WTC11 (cell line): ENCODE data around the gene DACT1. TPM values are rescaled to one million over a fixed set of nuclear protein-coding genes. Genes with fewer than 3 reads are reported as not detected.

Experiments
- ATAC-seq: fragments of 200-7000 bp; cut with Tn5 transposase; 2 replicates; pipeline ENCODE4 v1.10.0; 2021; ENCODE audit warnings: mild to moderate bottlenecking, moderate library complexity
- CTCF ChIA-PET: fragments of 300-600 bp; sonication (Branson Sonifier 250); formaldehyde crosslinking; loops from one replicate; lab custom pipeline; 2021; ENCODE audit warnings: antibody characterized with exemption; lab: Charles Lee
- POLR2A ChIA-PET: fragments of 350-600 bp; sonication (Branson Sonifier 250); formaldehyde crosslinking; loops from one replicate; lab custom pipeline; 2021; ENCODE audit warnings: antibody characterized with exemption; lab: Charles Lee
- DNase-seq: peaks from one replicate; pipeline ENCODE4 v3.0.0; 2021; ENCODE audit warnings: low spot score
- H3K27ac Mint-ChIP-seq: 2 replicates; pipeline ENCODE4 v1.8.0; 2021; ENCODE audit warnings: mixed read lengths
- H3K27me3 Mint-ChIP-seq: 2 replicates; pipeline ENCODE4 v1.8.0; 2021; ENCODE audit warnings: low read depth, mild to moderate bottlenecking, moderate library complexity, mixed read lengths
- H3K36me3 Mint-ChIP-seq: 2 replicates; pipeline ENCODE4 v1.8.0; 2021; ENCODE audit warnings: mixed read lengths
- H3K4me1 Mint-ChIP-seq: 2 replicates; pipeline ENCODE4 v1.8.0; 2022; ENCODE audit warnings: mixed read lengths
- H3K4me3 Mint-ChIP-seq: 2 replicates; pipeline ENCODE4 v1.8.0; 2021; ENCODE audit warnings: mild to moderate bottlenecking, moderate library complexity, mixed read lengths
- H3K9me3 Mint-ChIP-seq: 2 replicates; pipeline ENCODE4 v1.8.0; 2021; ENCODE audit warnings: mixed read lengths
- ATF3 ChIP-seq: sonication (generic); formaldehyde crosslinking; conservative IDR thresholded peaks from 2 replicates; pipeline ENCODE4 v1.8.1; 2022; ENCODE audit warnings: mild to moderate bottlenecking, missing genetic modification reagents
- ERG ChIP-seq: fragments of 250-450 bp; sonication (Bioruptor Pico); IDR thresholded peaks from 2 replicates; pipeline ENCODE4 v1.8.0; 2021; ENCODE audit warnings: mild to moderate bottlenecking
- ETV6 ChIP-seq: sonication (generic); formaldehyde crosslinking; IDR thresholded peaks from 2 replicates; pipeline ENCODE4 v1.8.1; 2022; ENCODE audit warnings: mild to moderate bottlenecking, missing genetic modification reagents
- FOXJ3 ChIP-seq: sonication (generic); formaldehyde crosslinking; IDR thresholded peaks from 2 replicates; pipeline ENCODE4 v1.9.0; 2021; ENCODE audit warnings: missing genetic modification reagents, mild to moderate bottlenecking, borderline replicate concordance
- GABPB1 ChIP-seq: sonication (generic); formaldehyde crosslinking; IDR thresholded peaks from 2 replicates; pipeline ENCODE4 v1.8.1; 2023; ENCODE audit warnings: mild to moderate bottlenecking, missing genetic modification reagents
- IRF1 ChIP-seq: sonication (generic); formaldehyde crosslinking; IDR thresholded peaks from 2 replicates; pipeline ENCODE4 v1.8.0; 2023; ENCODE audit warnings: missing genetic modification reagents
- IRF2 ChIP-seq: sonication (generic); formaldehyde crosslinking; IDR thresholded peaks from 2 replicates; pipeline ENCODE4 v1.8.0; 2022; ENCODE audit warnings: low read depth, missing genetic modification reagents, borderline replicate concordance
- NFE2L1 ChIP-seq: sonication (generic); formaldehyde crosslinking; IDR thresholded peaks from 2 replicates; pipeline ENCODE4 v1.8.1; 2023; ENCODE audit warnings: missing genetic modification reagents
- NR2C2 ChIP-seq: sonication (generic); formaldehyde crosslinking; IDR thresholded peaks from 2 replicates; pipeline ENCODE4 v1.8.0; 2022; ENCODE audit warnings: mild to moderate bottlenecking, missing genetic modification reagents
- PRDM15 ChIP-seq: sonication (generic); formaldehyde crosslinking; IDR thresholded peaks from 2 replicates; pipeline ENCODE4 v1.8.0; 2022; ENCODE audit warnings: missing genetic modification reagents
- TCF7 ChIP-seq: sonication (generic); formaldehyde crosslinking; IDR thresholded peaks from 2 replicates; pipeline ENCODE4 v1.8.0; 2022; ENCODE audit warnings: mild to moderate bottlenecking, low read depth, missing genetic modification reagents, moderate library complexity
- USF1 ChIP-seq: sonication (generic); formaldehyde crosslinking; IDR thresholded peaks from 2 replicates; pipeline ENCODE4 v1.8.0; 2022; ENCODE audit warnings: mild to moderate bottlenecking, missing genetic modification reagents
- ZBTB43 ChIP-seq: sonication (generic); formaldehyde crosslinking; IDR thresholded peaks from 2 replicates; pipeline ENCODE4 v1.8.1; 2023; ENCODE audit warnings: mild to moderate bottlenecking, missing genetic modification reagents
- ZNF281 ChIP-seq: sonication (generic); formaldehyde crosslinking; IDR thresholded peaks from 2 replicates; pipeline ENCODE4 v1.8.0; 2023; ENCODE audit warnings: mild to moderate bottlenecking, missing genetic modification reagents
- ZNF416 ChIP-seq: fragments of 250-450 bp; sonication (Bioruptor Pico); IDR thresholded peaks from 2 replicates; pipeline ENCODE4 v1.9.0; 2021; ENCODE audit warnings: mild to moderate bottlenecking, inconsistent platforms
- ZSCAN18 ChIP-seq: fragments of 250-450 bp; sonication (Bioruptor Pico); IDR thresholded peaks from 2 replicates; pipeline ENCODE4 v2.1.2; 2022; ENCODE audit warnings: mild to moderate bottlenecking, moderate library complexity
- total RNA-seq: library from RNA; stranded (reverse); gene quantifications from 3 replicates; pipeline ENCODE4 v1.2.3, GENCODE V29; 2021

The DACT1 gene
- total RNA-seq, 1 experiment from 2014 or later = 21.2 TPM

- ChIA-PET CTCF (no interaction called here), POLR2A (no interaction called here)
- no peak overlapping the region for H3K27ac Mint-ChIP-seq
- H3K4me1 Mint-ChIP-seq = no peaks in the 10 kb centered on the region
- H3K36me3 Mint-ChIP-seq = no peaks in the 10 kb centered on the region
- no peak overlapping the region for H3K4me3 Mint-ChIP-seq
- ATAC-seq (no peak), DNase-seq (no peak)
- H3K9me3 Mint-ChIP-seq = peaks cover 1% of the 10 kb centered on the region; the same call in 1 of the 2 replicates
- TF ChIP-seq ATF3 (no peak), ZNF281 (CRISPR knock-in tag) (no peak), IRF2 (CRISPR knock-in tag) (no peak), PRDM15 (CRISPR knock-in tag) (no peak), NR2C2 (CRISPR knock-in tag) (no peak), USF1 (CRISPR knock-in tag) (no peak), ERG (CRISPR knock-in tag) (no peak), FOXJ3 (CRISPR knock-in tag) (no peak), GABPB1 (no peak), ZNF416 (no peak)
- TF ChIP-seq, all 79 proteins: peak for 0
- H3K27me3 Mint-ChIP-seq = no peaks in the 10 kb centered on the region
Measured at GRCh38 chr14:58677996-58678395, 40.2 kb downstream of the DACT1 start.

- no peak for DNase-seq
- no peak for ATAC-seq
- Mint-ChIP-seq H3K9me3 (peaks cover 13% of the 10 kb centered on the region), H3K27me3 (no peaks in the 10 kb centered on the region), H3K4me3 (no peak overlapping the region), H3K4me1 (no peaks in the 10 kb centered on the region), H3K36me3 (no peaks in the 10 kb centered on the region), H3K27ac (no peak overlapping the region)
- ChIA-PET CTCF (interaction anchor here (1.0 kb wide), 1 partner anchor 179 kb away, joined by 4 read pairs; no protein-coding TSS in a partner anchor), POLR2A (no interaction called here)
- TF ChIP-seq PRDM15 (CRISPR knock-in tag) = no peak
- TF ChIP-seq ZBTB43 (CRISPR knock-in tag) = no peak
- no peak for TF ChIP-seq ZSCAN18
- TF ChIP-seq ETV6 = no peak
- no peak for TF ChIP-seq IRF1 (CRISPR knock-in tag)
- TF ChIP-seq NFE2L1 (CRISPR knock-in tag) = no peak
- TF ChIP-seq TCF7 (CRISPR knock-in tag) = no peak
Measured at GRCh38 chr14:58680698-58681097, 42.9 kb downstream of the DACT1 start.
